Keratinocyte (primary cell): ENCODE measurements around the gene TACC2.

Source experiments
- EZH2 ChIP-seq: IDR thresholded peaks from one replicate; pipeline ENCODE4 v1.6.1; 2012; ENCODE audit warnings: inconsistent platforms, mild to moderate bottlenecking, low read length, moderate library complexity
- TF ChIP-seq, protein P1 (sequence below), 3 experiments: IDR thresholded peaks in 1 of 3; conservative IDR thresholded peaks in 1 of 3; optimal IDR thresholded peaks in 1 of 3; 2 replicates in 2 of 3; 3 replicates in 1 of 3; pipeline versions ENCODE3 to v1.5.1; 2011; ENCODE audit warnings: low read length in 3 of 3, mild to moderate bottlenecking in 3 of 3, moderate library complexity in 2 of 3, control low read depth in 1 of 3, inconsistent platforms in 1 of 3; ENCODE audit not compliant: insufficient read depth in 2 of 3; ENCODE audit errors: extremely low read depth in 1 of 3

DNA sequence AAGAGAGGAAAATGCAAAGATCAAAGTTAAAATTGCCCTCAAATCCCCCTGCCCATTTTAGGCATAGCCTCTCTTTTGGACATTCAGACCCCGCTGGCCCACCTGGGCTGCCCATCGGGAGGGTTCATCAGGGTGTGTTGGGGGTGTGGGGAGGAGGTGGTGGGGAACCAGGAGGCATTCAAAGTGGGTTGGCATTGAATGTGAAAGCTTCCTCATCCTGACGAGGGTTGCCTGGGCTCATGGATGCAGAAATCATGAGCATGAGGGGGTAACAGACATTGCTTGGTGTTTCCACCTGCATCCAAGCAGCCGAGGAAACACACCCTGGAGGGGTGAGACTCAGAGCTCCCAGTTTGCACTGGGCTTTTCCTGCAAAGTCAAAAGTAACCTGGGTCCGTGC is 302.8 kb downstream of the TACC2 start:
- TF ChIP-seq, protein P1, sequence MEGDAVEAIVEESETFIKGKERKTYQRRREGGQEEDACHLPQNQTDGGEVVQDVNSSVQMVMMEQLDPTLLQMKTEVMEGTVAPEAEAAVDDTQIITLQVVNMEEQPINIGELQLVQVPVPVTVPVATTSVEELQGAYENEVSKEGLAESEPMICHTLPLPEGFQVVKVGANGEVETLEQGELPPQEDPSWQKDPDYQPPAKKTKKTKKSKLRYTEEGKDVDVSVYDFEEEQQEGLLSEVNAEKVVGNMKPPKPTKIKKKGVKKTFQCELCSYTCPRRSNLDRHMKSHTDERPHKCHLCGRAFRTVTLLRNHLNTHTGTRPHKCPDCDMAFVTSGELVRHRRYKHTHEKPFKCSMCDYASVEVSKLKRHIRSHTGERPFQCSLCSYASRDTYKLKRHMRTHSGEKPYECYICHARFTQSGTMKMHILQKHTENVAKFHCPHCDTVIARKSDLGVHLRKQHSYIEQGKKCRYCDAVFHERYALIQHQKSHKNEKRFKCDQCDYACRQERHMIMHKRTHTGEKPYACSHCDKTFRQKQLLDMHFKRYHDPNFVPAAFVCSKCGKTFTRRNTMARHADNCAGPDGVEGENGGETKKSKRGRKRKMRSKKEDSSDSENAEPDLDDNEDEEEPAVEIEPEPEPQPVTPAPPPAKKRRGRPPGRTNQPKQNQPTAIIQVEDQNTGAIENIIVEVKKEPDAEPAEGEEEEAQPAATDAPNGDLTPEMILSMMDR (optimal IDR thresholded peaks at IDR 0.05 in 1 of 3, IDR thresholded peaks at IDR 0.05 in 1 of 3, conservative IDR thresholded peaks at IDR 0.05 in 1 of 3; ENCODE audit: extremely low read depth in 1 of 3, insufficient read depth in 2 of 3, low read length in 3 of 3) = no peak
- no peak for TF ChIP-seq EZH2
